ENCODE data around the gene NMNAT1.
"Not testable (repeated sequence)": the region's sequence is repeated elsewhere in the genome, so short reads cannot be mapped to it uniquely, and the experiment has no call there.

NMNAT1 gene

GRCh38 chr1:9920606-9921005 lies 22.7 kb upstream of the NMNAT1 start:
- no peak for DNase-seq (ENCODE audit: low spot score)

GRCh38 chr1:9922342-9922741 lies 20.9 kb upstream of the NMNAT1 start:
- DNase-seq (ENCODE audit: low spot score): no peak

GRCh38 chr1:9927259-9927658 lies 16.0 kb upstream of the NMNAT1 start:
- DNase-seq (ENCODE audit: low spot score): no peak

- no peak for DNase-seq (ENCODE audit: low spot score)
These were observed 13.6 kb upstream of the NMNAT1 start for GRCh38 chr1:9929431-9930385.

- DNase-seq (ENCODE audit: low spot score): peak; percentile 46
These were observed 806 bp upstream of the NMNAT1 start for GRCh38 chr1:9942399-9942938.

GRCh38 chr1:9946315-9946714 lies 3.0 kb downstream of the NMNAT1 start:
- no peak for DNase-seq (ENCODE audit: low spot score)

DNA sequence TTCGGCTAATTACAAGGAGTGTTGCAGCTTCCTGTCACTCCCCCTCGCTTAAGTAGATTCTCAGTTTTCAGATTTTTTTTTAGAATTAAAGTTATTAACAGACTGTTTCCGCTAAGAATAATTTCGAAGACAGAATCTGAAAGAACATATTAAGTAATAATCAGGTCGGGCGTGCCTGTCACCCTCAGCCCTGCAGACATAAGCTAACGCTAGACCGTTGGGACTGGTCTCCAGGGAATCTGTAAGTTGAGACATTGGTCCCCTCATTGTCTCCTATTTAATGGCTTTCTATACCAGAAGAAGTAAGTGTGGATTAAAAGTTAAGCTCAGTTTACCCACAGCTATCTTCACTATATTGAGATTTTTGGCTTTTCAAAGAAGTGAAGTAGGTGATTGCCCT lies 14.5 kb downstream of the NMNAT1 start:
- peak; percentile 36 for DNase-seq (ENCODE audit: low spot score)

DNA sequence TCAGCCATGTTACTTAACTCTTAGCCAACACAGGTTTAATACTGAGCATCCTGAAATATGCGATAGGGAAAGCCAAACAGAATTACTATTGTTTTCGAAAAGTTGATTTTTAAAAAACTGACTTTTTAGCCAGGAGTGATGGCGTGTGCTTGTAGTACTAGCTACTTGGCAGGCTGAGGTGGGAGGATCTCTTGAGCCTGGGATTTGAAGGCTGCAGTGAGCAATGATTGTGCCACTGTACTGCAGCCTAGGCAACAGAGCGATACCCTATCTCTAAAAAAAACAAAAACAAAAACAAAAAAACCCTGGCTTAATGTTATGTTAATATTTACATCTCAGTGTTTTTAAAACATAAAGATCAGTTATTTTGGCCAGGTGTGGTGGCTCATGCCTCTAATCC lies 16.7 kb downstream of the NMNAT1 start:
- no peak for DNase-seq (ENCODE audit: low spot score)

GRCh38 chr1:9960706-9961562 lies 17.7 kb downstream of the NMNAT1 start:
- peak; percentile 89 for DNase-seq (ENCODE audit: low spot score)

- DNase-seq (ENCODE audit: low spot score): no peak
These were observed 41.0 kb downstream of the NMNAT1 start for GRCh38 chr1:9984253-9984652.

DNA sequence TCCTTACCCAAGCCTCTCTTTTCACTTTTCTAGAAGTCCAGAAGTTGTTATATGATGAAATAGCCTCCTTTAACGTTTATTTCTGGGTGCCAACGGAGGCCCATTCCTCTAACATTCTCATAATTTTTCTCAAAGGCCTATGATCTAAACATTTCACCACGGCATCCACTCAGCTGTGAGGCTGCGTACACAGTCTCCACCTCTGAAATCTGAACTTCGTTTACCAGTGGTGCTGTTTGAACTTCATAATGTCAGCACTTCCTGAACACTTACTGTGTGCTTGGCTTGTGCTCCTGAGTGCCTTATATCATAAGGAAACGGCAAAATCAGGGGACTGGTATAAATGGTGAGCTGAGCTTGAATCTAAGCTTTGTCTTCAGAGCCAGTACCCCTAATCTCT lies 41.7 kb downstream of the NMNAT1 start:
- DNase-seq (ENCODE audit: low spot score): no peak

DNA sequence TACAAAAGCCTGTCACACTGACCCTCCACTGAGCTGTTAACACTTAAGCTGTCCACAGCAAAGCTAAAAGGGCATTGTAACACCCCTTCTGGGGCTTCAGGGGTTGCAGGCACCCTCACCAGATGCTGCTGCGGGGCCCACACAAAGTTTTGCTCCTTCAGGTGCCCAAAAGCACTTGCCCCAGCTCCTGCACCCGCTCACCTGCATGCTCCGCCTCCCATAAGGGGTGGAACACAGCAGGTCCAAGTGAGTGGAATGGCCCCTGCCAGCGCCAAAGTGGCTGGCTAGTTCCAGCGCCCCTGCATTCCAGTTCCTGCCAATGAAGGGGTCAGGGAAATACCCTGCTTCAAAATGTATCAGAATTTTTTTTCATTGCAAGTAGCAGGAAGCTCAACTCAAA lies 46.5 kb downstream of the NMNAT1 start:
- DNase-seq (ENCODE audit: low spot score): no peak

DNA sequence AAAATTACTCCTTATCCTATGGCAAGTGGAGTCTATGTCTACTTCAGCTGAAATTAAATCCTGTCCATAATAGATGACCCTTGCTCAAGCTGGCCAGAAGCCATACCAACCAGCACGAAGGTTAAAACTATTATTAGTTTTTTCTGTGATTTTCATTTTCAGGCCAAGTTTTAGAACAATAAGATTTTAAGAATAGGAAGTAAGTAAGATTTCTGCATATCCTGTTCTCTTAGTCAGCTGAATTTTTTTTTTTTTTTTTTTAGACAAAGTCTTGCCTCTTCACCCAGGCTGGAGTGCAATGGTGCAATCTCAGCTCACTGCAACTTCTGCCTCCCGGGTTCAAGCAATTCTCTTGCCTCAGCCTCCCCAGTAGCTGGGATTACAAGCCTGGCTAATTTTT lies 47.7 kb downstream of the NMNAT1 start:
- DNase-seq (ENCODE audit: low spot score): no peak

DNA sequence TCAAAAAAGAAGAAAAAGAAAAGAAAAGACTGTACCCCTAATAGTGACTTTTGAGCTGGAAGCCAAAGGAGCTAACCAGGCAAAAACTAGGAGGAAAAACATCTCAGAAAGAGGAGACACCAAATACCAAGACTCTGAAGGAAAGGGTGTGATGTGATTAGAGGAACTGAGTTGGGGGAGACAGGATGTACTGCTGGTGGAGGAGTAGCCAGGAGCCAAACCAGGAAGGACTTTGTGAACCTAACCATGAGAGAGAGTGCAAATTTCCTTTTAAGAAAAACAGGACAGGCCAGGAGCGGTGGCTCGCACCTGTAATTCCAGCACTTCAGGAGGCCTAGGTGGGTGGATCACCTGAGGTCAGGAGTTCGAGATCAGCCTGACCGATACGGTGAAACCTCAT lies 49.6 kb downstream of the NMNAT1 start:
- DNase-seq (ENCODE audit: low spot score): no peak

DNA sequence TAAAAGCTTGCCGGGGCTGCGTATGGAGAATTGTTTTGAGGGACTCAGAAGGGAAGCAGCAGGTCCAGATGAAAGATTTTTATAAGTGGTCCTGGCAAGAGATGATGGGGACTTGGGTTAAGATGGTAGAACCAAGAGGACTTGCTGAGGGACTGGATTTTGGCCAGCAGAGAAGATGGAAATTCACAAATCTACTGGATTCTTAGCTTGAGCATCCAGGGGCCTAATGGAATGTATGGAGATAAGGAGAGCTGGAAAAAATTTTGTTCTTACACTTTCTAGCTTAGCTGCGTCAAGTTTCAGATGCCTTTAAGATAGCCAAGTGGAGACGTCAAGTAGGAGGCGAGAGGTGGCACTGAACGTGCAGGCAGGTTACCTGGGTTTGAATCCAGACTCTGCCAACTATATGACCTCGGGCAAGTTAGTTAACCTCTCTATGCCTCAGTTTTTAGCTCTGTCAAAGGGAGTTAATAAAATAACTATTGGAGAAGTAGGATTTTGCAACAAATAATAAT lies 50.3 kb downstream of the NMNAT1 start:
- no peak for DNase-seq (ENCODE audit: low spot score)

DNA sequence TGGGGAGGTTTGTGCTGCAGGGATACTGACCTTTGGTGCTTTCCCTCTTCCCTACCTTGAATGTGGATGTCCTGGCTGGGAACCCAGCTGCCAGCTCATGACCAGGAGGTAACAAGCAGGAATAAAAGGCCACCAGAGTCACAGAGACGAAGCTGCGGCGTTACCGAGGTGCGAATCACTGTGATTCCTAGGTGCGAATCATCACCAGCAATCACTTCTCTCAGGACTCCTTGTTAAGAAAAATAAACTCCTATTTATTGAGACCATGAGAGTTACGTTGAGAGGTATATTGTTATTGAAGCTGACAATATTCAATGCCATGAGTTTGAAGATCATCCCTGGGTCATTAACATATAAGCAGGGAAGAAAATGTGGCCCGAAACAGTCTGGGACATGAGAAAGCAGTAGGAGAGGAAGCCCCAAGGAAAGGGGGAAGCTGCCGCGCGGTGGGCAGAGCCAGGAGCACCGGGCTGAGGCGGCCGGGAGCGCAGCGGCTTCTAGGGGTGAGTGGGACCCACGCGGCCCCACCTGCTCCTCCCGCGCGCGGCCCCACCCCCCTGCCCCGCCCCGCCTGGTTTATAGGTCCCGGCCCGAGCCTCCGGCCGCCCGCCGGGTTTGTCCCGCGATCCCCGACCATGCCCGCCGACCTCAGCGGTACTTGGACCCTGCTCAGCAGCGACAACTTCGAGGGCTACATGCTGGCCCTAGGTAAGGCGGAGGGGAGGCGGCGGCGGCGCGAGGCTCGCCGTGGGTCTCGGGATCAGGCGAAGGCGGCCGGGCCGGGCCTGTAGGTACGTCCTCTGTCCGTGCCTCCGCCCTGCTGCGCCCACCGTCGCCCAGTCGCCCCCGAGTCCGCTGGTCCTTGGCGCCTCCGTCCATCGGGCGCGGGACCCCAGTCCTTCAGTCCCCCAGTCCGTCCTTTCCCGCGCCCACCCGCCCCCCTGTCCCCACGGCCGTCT lies 53.6 kb downstream of the NMNAT1 start, which contains the start of gene RBP7:
Gene RBP7 (plus strand): TSS at position 605 of the 959 bp plus-strand sequence. CDS start 31 bp downstream, at position 636.
- DNase-seq (ENCODE audit: low spot score): peak; percentile 87

GRCh38 chr1:10001016-10001665 lies 57.9 kb downstream of the NMNAT1 start:
- no peak for DNase-seq (ENCODE audit: low spot score)

GRCh38 chr1:10005248-10005647 lies 62.0 kb downstream of the NMNAT1 start:
- not testable (repeated sequence) for DNase-seq (ENCODE audit: low spot score)

DNA sequence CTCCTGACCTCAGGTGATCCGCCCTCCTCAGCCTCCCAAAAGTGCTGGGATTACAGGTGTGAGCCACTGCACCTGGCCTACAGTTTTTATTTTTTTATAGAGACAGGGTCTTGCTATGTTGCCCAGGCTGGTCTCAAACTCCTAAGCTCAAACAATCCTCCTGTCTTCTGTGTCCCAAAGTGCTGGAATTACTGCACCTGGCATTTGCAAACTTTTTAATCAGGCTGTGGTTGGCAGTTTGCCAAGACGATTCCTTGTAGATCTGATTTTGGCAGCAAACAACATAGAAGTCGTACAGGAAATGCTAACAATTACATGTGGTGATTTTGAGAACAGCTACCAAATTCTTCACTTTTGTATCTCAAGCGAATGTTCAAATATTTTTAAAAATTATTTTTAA lies 63.9 kb downstream of the NMNAT1 start:
- DNase-seq (ENCODE audit: low spot score): no peak

DNA sequence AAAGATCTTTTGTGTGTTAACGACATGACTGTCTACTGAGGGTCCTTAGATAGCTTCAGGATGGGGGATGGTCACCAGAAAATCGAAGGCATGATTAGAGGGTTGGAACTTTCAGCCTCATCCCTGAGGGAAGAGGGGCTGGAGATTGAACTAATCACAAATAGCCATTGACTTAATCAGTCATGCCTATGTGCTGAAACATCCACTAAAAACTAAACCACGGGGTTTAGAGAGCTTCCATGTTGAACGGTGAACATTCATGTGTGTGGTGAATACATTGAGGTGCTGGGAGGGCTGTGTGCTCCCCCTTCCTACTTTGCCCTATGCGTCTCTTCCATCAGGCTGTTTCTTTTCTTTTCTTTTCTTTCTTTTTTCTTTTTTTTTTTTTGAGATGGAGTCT lies 70.7 kb downstream of the NMNAT1 start:
- no peak for DNase-seq (ENCODE audit: low spot score)

DNA sequence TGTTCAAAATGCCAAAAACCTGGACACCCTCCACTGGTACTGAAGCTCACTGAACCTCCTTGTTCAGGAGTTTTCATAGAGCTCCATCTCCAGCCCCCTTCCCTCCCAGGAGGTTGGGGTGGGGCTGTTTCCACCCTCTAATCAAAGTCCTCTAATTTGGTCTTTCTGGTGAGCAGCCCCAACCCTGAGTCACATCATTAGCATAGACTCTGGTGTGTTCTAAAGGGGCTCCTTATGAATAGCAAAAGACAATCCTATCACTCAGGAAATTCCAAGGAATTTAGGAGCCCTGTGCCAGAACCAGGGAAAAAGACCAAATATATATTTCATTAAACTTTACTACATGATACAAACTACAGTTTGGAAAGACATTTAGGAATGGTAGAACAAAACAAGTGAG lies 76.3 kb downstream of the NMNAT1 start:
- no peak for DNase-seq (ENCODE audit: low spot score)

All from D341Med (cell line).